ENCODE data around the gene TMTC2. TPM values are rescaled to one million over a fixed set of nuclear protein-coding genes. Genes with fewer than 3 reads are reported as not detected.

TMTC2 gene
- total RNA-seq, 2 donors from 2014 or later = 5.0 to 6.7 TPM

- ATAC-seq (no peak), DNase-seq (ENCODE audit: low spot score in 2 of 2) (no peak)
- H3K36me3 Mint-ChIP-seq = no peaks in the 10 kb centered on the region
- no peaks in the 10 kb centered on the region for H3K9me3 Mint-ChIP-seq
- no peak overlapping the region for H3K27ac Mint-ChIP-seq
Observed at GRCh38 chr12:82671673-82672195, 15.0 kb upstream of the TMTC2 start.

DNA sequence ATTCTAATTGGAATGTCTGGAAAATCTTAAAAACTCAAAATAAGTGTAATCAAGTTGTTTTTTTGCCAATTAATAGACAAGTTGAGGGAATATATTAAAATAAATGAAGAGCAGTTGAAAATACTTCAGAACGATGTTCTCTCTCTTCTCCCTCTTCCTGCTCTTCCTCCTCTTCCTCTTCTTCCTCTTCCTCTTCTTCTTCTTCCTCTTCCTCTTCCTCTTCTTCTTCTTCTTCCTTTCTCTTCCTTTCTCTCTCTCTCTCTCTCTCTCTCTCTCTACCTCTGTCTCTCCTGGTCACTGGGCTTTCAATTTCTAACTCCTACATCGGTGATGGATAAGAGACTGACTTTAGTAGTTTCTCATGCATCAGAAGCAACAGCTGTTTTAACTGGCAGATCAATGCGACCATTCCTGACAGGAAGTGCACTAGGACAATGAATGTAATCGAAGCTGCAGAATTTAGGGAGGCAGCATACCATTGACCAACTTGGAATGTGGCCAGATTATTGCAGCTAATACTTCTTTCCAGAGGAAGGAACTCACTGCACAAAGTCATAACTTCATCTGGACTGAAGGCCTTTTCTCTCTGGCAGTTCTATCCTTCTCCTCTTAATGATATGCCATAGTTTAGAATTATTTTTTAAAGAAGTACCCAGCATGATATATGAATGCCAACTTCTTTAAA, 13.8 kb upstream of the TMTC2 start:
- Mint-ChIP-seq H3K27ac (no peak overlapping the region), H3K9me3 (no peaks in the 10 kb centered on the region), H3K36me3 (no peaks in the 10 kb centered on the region)
- DNase-seq (ENCODE audit: low spot score in 2 of 2) (no peak), ATAC-seq (no peak)

DNA sequence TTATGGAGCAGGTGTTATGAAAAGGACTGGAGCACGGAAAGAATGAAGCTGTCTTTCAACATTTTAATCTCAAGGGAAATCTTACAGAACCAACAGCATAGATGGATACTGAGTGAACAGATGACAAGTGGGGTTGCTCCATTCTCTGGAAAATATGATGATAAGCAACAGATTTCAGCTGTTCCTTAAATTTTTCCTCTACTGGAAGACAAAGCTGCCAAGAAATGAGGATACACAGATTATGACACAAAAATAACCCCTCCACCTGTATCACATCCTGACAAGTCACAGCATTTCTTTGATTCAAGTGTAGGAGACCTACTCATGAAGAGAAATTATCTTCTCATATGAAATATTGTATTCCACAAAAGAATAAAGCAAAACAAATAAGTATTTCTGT, 13.0 kb upstream of the TMTC2 start:
- DNase-seq (ENCODE audit: low spot score in 2 of 2) (no peak), ATAC-seq (no peak)
- H3K36me3 Mint-ChIP-seq = no peaks in the 10 kb centered on the region
- H3K27ac Mint-ChIP-seq = no peak overlapping the region
- no peaks in the 10 kb centered on the region for H3K9me3 Mint-ChIP-seq

- H3K27ac Mint-ChIP-seq = no peak overlapping the region
Observed at GRCh38 chr12:82675246-82675645, 11.5 kb upstream of the TMTC2 start.

DNA sequence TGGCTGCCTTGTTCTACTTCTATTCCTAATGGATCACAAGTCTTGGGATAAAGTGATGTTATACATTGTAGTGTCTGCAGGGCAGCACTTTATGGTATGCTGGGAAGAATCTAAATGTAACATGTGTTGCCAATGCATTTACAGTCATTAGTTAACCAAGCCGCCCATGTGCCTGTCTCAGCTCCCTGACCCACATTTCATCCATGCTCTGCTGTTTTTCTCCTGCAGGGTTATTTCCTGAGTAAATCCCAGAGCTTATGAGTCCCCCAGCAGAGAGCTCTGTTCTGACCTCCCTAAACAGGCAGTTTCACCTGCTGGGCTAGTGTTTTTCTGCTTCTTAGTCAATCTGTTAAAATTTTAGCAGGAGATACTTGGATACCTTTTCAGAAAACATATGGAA, 4.4 kb upstream of the TMTC2 start:
- no peak overlapping the region for H3K27ac Mint-ChIP-seq
- H3K9me3 Mint-ChIP-seq = no peaks in the 10 kb centered on the region
- peaks cover 0 to 6% of the 10 kb centered on the region in 2 donors for H3K36me3 Mint-ChIP-seq
- DNase-seq (ENCODE audit: low spot score in 2 of 2) (no peak), ATAC-seq (no peak)

More at GRCh38 chr12:82675246-82675645, 11.5 kb upstream of the TMTC2 start:
- H3K36me3 Mint-ChIP-seq = no peaks in the 10 kb centered on the region
- no peaks in the 10 kb centered on the region for H3K9me3 Mint-ChIP-seq
- ATAC-seq (no peak), DNase-seq (ENCODE audit: low spot score in 2 of 2) (no peak)

DNA sequence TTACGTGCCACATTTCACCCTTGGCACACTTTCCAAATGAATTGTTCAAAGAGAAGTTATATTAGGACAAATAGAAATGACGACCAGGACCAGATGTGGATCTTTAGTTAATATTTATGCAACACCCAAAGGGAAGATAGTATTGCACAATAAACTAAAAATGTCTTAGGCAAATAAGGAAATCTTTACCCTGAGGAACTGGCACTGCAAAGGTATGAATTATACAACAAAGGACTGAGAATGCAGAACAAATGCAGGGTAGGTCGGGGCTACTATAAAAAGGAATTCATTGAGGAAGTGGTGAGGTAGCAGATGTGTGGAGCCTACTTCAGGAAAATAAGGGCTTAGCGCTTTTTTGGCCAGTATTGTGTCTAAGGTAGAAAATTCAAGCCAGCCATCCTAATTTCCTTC, 3.9 kb upstream of the TMTC2 start:
- ATAC-seq (no peak), DNase-seq (ENCODE audit: low spot score in 2 of 2) (no peak)
- Mint-ChIP-seq H3K9me3 (no peaks in the 10 kb centered on the region), H3K36me3 (peaks cover under 1 to 10% of the 10 kb centered on the region in 2 donors), H3K27ac (no peak overlapping the region)

DNA sequence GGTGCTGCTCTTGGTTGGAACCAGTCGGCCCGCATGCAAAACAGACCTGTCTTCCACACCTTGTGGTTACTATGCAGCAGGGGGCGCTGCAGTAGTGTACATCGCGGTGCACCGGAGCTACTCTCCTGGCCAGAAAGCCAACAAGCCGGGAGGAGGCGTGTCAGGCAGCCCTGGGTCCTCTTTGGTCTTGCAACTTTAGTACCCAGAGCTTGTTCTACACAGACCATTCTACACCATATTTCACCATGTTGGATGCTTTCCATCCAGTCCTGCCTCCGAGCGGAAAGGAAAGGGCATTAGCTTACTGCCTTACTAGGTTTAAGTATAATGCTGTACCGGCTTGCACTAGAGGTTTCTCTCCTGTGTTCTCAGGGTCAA, 927 bp upstream of the TMTC2 start:
- Mint-ChIP-seq H3K9me3 (no peaks in the 10 kb centered on the region), H3K27ac (peak overlapping the region; percentile 91 to 98), H3K36me3 (peaks cover 6 to 10% of the 10 kb centered on the region in 2 donors)
- peak; percentile 70 to 72 for ATAC-seq
- peak; percentile 89 to 92 for DNase-seq (ENCODE audit: low spot score in 2 of 2)

- H3K9me3 Mint-ChIP-seq = no peaks in the 10 kb centered on the region
- peaks cover 6 to 10% of the 10 kb centered on the region in 2 donors for H3K36me3 Mint-ChIP-seq
- peak; percentile 61 to 67 for DNase-seq (ENCODE audit: low spot score in 2 of 2)
Observed at GRCh38 chr12:82687021-82688011, 610 bp downstream of the TMTC2 start.

GRCh38 chr12:82688035-82688501, 1.4 kb downstream of the TMTC2 start:
- peaks cover 6 to 10% of the 10 kb centered on the region in 2 donors for H3K36me3 Mint-ChIP-seq
- DNase-seq (ENCODE audit: low spot score in 2 of 2) (no peak), ATAC-seq (no peak)
- H3K27ac Mint-ChIP-seq = peak overlapping the region; percentile 53 to 91
- no peaks in the 10 kb centered on the region for H3K9me3 Mint-ChIP-seq

More at GRCh38 chr12:82687021-82688011, 610 bp downstream of the TMTC2 start:
- ATAC-seq = peak; percentile 44 to 61
- peak overlapping the region; percentile 91 to 98 for H3K27ac Mint-ChIP-seq

- no peaks in the 10 kb centered on the region for H3K9me3 Mint-ChIP-seq
- peaks cover 6 to 10% of the 10 kb centered on the region in 2 donors for H3K36me3 Mint-ChIP-seq
- no peak for DNase-seq (ENCODE audit: low spot score in 2 of 2)
- ATAC-seq = no peak
- H3K27ac Mint-ChIP-seq = peak overlapping the region in 1 of 2 donors; percentile 91
Observed at GRCh38 chr12:82688596-82688995, 1.9 kb downstream of the TMTC2 start.

DNA sequence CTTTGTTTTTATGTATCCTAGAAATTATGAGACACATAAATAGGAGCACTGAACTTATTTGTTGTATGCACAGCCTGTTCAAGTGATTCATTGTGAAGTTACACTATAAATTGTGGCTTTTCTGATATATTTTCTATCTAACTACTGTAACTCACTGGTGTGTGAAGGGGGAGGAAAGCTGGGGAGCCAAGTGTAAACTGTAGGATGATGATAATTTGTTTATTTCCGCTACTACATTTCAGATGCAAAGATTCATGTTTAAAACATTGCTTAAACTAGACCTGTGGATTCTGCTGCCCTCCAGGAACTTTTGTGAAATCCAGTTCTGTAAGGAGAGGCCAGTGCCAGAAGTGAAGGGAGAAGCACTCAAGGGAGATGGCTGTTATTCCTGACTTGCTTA, 3.3 kb downstream of the TMTC2 start:
- DNase-seq (ENCODE audit: low spot score in 2 of 2) = no peak
- Mint-ChIP-seq H3K36me3 (peaks cover 6 to 10% of the 10 kb centered on the region in 2 donors), H3K9me3 (no peaks in the 10 kb centered on the region), H3K27ac (no peak overlapping the region)
- ATAC-seq = no peak

GRCh38 chr12:82691513-82691912, 4.8 kb downstream of the TMTC2 start:
- no peaks in the 10 kb centered on the region for H3K9me3 Mint-ChIP-seq
- peaks cover 4 to 6% of the 10 kb centered on the region in 2 donors for H3K36me3 Mint-ChIP-seq
- ATAC-seq = no peak
- H3K27ac Mint-ChIP-seq = no peak overlapping the region
- DNase-seq (ENCODE audit: low spot score in 2 of 2) = no peak

- no peak for DNase-seq (ENCODE audit: low spot score in 2 of 2)
- H3K27ac Mint-ChIP-seq = no peak overlapping the region
- no peaks in the 10 kb centered on the region for H3K36me3 Mint-ChIP-seq
- ATAC-seq = no peak
- H3K9me3 Mint-ChIP-seq = no peaks in the 10 kb centered on the region
Observed at GRCh38 chr12:82694276-82694675, 7.6 kb downstream of the TMTC2 start.

DNA sequence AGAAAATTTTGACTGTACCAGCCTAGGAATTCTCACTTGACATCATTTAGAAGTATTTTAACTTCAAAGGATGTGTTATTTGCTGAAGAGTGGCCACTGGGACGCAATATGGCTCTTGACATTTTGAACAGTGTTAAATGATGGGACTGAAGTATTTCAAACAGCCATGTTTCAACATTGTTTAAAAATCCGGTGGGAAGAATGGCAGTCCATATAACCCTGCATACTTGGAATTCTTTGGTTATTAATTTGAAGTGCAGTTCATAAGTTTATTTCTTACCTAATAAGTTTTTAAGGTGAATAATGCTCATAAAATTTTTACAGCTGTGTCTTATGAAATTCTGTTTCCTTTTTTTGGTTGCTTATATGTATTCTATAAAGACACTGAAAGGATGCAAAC, 8.3 kb downstream of the TMTC2 start:
- H3K9me3 Mint-ChIP-seq = no peaks in the 10 kb centered on the region
- DNase-seq (ENCODE audit: low spot score in 2 of 2) (no peak), ATAC-seq (no peak)
- no peaks in the 10 kb centered on the region for H3K36me3 Mint-ChIP-seq
- H3K27ac Mint-ChIP-seq = no peak overlapping the region

DNA sequence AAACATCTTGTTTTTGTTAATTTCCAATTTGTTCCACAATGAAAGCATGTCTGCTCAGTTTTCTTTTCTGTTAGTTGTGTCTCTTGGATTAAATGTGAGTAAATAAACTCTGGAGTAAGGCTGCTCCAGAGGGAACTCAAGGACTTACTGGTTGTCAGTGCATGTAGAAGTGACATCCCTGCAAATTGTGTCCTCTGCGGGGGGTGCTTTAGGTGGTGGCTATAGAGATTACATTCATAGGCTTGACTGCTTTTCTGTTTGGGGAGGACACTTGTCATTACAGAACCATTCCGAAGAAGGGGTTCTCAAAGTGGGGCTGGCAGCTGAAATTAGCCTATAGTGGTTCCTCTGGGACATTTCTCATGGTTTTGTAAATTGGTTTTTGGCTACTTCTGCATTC, 8.8 kb downstream of the TMTC2 start:
- H3K27ac Mint-ChIP-seq = no peak overlapping the region
- H3K36me3 Mint-ChIP-seq = no peaks in the 10 kb centered on the region
- ATAC-seq (no peak), DNase-seq (ENCODE audit: low spot score in 2 of 2) (no peak)
- no peaks in the 10 kb centered on the region for H3K9me3 Mint-ChIP-seq

DNA sequence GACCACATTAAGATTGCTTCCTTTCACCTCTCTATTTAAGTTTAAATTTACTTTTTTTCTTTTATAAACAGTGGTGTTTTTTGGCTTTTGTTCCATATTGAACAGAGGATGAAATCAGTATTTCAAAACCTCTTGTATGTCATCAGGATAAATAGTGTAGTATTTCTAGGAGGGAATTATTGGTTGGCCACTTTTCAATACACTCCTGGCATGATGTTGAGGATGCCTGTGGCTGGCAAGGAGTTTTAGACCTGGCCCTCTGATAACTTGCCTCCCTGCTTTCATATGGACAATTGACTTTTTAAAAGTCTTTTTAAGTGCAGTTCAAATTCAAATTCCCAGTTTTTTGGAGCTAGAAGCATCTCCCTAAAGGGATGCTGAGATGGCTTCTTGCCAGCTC, 9.8 kb downstream of the TMTC2 start:
- no peaks in the 10 kb centered on the region for H3K9me3 Mint-ChIP-seq
- DNase-seq (ENCODE audit: low spot score in 2 of 2) (no peak), ATAC-seq (no peak)
- H3K27ac Mint-ChIP-seq = no peak overlapping the region
- H3K36me3 Mint-ChIP-seq = no peaks in the 10 kb centered on the region

All from activated naive CD4-positive, alpha-beta T cell treated with anti-CD3 and anti-CD28 coated beads, Interleukin-2, amount 50 U/mL, for 72 hours (primary cell).